Measurements from ENCODE around the gene GJB2. TPM values are rescaled to one million over a fixed set of nuclear protein-coding genes. Genes with fewer than 3 reads are reported as not detected.

Gene GJB2
- total RNA-seq, 1 donor from 2014 or later: not detected

DNA sequence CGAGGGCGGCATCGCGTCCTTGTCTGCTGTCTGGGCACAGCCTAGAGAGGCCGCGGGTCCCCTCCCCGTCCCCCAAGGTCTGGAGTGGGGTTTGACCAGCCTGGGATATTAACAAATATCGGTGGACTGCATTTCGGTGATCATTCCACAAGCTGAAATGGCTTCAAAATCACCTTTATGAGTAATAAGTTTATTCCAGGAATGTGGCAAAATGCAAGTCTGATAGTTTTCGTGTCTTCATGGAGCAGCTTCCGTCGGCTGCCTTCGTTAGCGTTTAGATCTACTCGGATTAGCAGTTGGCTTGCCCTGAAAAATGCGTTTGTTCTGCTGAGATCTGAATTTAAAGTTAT is 30.8 kb downstream of the GJB2 start:
- DNase-seq: no peak
- peaks cover 95% of the 10 kb centered on the region for H3K27me3 ChIP-seq (ENCODE audit: low read depth)
- H3K36me3 ChIP-seq: no peaks in the 10 kb centered on the region
- TF ChIP-seq, protein P1, sequence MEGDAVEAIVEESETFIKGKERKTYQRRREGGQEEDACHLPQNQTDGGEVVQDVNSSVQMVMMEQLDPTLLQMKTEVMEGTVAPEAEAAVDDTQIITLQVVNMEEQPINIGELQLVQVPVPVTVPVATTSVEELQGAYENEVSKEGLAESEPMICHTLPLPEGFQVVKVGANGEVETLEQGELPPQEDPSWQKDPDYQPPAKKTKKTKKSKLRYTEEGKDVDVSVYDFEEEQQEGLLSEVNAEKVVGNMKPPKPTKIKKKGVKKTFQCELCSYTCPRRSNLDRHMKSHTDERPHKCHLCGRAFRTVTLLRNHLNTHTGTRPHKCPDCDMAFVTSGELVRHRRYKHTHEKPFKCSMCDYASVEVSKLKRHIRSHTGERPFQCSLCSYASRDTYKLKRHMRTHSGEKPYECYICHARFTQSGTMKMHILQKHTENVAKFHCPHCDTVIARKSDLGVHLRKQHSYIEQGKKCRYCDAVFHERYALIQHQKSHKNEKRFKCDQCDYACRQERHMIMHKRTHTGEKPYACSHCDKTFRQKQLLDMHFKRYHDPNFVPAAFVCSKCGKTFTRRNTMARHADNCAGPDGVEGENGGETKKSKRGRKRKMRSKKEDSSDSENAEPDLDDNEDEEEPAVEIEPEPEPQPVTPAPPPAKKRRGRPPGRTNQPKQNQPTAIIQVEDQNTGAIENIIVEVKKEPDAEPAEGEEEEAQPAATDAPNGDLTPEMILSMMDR (IDR thresholded peaks at IDR 0.05; ENCODE audit: borderline replicate concordance): no peak
- intact Hi-C loops (cut with micrococcal nuclease): loop anchor here (10.0 kb wide), 1 partner anchor 127 kb away; no protein-coding TSS in a partner anchor
- peak overlapping the region; percentile 74 for H3K4me3 ChIP-seq
- peak overlapping the region; percentile 82 for H3K27ac ChIP-seq (replicated peaks)
- no peaks in the 10 kb centered on the region for H3K9me3 ChIP-seq (replicated peaks)
- H3K4me1 ChIP-seq: peaks cover 28% of the 10 kb centered on the region

DNA sequence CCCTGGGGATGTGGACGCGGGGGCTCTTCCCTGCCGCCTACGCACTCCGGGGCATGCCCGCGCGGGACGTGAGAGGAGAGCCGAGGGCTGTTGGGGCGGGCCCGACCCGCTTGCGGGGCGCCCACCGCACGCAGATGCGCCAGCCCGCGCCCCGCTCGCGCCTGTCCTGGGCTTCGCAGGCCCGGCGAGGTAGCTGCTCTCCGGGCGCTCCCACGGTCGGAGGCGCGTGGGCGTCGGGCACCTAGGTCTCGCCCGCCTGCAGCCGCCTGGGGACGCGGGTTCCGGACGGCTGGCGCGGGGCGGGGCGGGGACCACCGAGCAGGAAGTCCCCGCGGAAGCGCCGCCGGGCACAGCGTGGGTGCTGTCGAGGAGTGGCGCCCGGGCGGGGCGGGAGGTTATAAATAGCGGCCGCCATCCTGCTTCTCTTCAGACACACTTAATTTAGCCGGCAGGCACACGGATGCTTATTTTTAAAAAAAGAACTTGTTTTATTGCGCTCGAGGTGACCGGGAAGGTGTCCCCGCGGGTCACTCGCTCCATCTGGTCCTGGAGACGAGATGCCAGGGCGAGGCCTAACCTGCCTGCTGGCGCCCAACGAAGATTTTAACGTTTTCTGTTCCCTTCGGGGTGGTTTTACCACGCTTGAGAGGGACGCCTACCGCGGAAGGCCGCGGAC is 31.3 kb downstream of the GJB2 start:
- Histone ChIP-seq H3K36me3 (no peaks in the 10 kb centered on the region), H3K27me3 (ENCODE audit: low read depth) (peaks cover 95% of the 10 kb centered on the region), H3K4me3 (peak overlapping the region; percentile 74), H3K27ac (replicated peaks) (peak overlapping the region; percentile 82), H3K9me3 (replicated peaks) (no peaks in the 10 kb centered on the region), H3K4me1 (peaks cover 28% of the 10 kb centered on the region)
- DNase-seq: no peak
- intact Hi-C loops (cut with micrococcal nuclease): loop anchor here (10.0 kb wide), 1 partner anchor 127 kb away; no protein-coding TSS in a partner anchor
- TF ChIP-seq, protein P1 (IDR thresholded peaks at IDR 0.05; ENCODE audit: borderline replicate concordance): no peak

DNA sequence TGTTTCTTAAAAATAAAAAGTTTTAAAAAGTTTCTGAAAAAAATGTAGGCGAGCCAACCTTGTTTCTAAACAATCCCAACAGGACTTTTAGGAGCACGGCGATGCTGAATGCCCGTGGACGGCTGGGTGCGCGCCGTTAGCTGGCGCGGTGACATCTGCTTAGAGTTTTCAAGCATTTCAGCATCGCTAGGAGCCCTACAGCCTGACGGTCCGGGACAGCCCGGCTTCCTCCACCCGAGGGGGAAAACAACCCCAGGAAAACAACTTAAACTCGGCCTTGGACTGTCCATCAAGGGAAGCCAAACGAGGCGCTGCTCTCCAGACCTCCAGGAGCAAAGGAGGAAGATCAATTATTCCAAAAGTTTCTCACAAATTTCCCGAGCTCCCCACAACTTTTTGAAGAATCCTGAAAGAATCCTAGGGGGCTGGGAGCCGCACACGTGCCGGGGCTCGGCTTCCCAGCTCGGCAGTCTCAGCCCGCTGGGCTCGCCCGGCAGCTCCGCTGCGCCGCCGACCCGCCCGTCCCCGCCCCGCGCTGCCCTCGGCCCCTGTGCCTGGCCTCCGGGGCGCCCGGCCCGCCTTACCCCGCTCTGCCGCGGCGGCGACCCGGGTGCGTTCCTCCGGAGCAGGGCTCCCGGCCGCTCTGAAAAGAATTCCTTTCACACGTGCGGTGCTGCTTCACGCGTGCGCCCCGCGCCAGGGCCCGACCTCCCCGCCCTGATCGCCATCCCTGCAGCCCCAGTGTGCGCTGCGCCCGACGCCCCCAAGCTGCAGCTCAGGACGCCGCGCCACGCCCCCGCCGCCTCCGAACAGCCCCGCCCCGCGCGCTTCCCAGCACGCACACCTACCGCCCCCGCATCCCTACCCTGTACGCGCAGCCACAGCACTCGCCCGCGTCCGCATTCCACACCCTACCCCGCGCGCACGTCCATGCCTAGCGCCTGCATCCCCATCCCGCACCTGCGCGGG is 32.1 kb downstream of the GJB2 start, which contains the start of gene GJA3:
Gene GJA3, minus strand, starts transcription at position 747 of the 969 bp plus-strand sequence. CDS start 17,764 bp downstream, outside the sequence.
- Histone ChIP-seq H3K4me1 (peaks cover 28% of the 10 kb centered on the region), H3K4me3 (peak within 1 kb of the TSS; percentile 74), H3K36me3 (no peaks in the 10 kb centered on the region), H3K27me3 (ENCODE audit: low read depth) (peaks cover 95% of the 10 kb centered on the region), H3K27ac (replicated peaks) (peak within 1 kb of the TSS; percentile 82), H3K9me3 (replicated peaks) (no peaks in the 10 kb centered on the region)
- intact Hi-C loops (cut with micrococcal nuclease): loop anchor here (10.0 kb wide), 1 partner anchor 126 kb away; no protein-coding TSS in a partner anchor
- TF ChIP-seq, protein P1 (IDR thresholded peaks at IDR 0.05; ENCODE audit: borderline replicate concordance): peak; percentile 30
- peak; percentile 64 for DNase-seq

DNA sequence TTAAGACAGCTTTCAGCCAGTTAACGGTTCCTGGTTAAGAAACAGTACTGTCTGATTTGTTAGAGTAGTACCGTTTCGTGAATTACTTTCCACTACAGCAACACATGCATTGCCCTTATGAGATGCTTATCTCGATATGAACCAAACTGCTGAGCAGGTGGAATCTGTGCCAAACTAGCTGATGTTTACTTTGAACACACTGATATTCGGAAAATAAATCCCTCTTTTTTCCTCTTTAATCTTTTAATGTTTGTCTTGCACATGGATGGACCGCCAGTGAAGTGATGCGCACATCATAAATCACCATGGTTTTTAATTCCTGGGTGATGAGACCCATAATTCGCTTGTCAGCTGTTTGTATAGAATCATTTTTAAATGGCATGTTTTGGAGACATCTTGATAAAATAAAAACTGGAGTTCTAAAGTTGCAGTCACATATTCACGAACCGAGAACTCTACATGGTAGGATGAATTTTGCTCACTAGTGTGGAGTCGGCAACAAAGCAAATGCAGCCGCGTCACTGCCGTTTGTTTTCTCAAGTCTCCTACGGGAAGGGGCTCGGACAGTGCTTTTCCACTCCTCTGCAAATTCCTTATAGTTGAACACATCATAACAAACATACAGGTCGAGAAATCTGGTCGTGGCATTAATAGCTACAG is 33.0 kb downstream of the GJB2 start:
- Histone ChIP-seq H3K9me3 (replicated peaks) (no peaks in the 10 kb centered on the region), H3K36me3 (no peaks in the 10 kb centered on the region), H3K27me3 (ENCODE audit: low read depth) (peaks cover 97% of the 10 kb centered on the region), H3K4me3 (peak overlapping the region; percentile 74), H3K27ac (replicated peaks) (peak overlapping the region; percentile 82), H3K4me1 (peaks cover 28% of the 10 kb centered on the region)
- TF ChIP-seq, protein P1 (IDR thresholded peaks at IDR 0.05; ENCODE audit: borderline replicate concordance): no peak
- DNase-seq: no peak
- intact Hi-C loops (cut with micrococcal nuclease): loop anchor here (10.0 kb wide), 1 partner anchor 125 kb away; no protein-coding TSS in a partner anchor
